Smooth muscle cell of the pulmonary artery (primary cell): Measurements from ENCODE around the gene CYLD. TPM values are rescaled to one million over a fixed set of nuclear protein-coding genes. Genes with fewer than 3 reads are reported as not detected.

Experiments
- total RNA-seq: library from RNA; depleted of rRNA; stranded (reverse); fragments of >200 nt; gene quantifications from 2 replicates; pipeline ENCODE4 v1.2.3, GENCODE V29; 2014

CYLD gene
- 44.6 and 51.3 TPM in 2 replicates for total RNA-seq

DNA sequence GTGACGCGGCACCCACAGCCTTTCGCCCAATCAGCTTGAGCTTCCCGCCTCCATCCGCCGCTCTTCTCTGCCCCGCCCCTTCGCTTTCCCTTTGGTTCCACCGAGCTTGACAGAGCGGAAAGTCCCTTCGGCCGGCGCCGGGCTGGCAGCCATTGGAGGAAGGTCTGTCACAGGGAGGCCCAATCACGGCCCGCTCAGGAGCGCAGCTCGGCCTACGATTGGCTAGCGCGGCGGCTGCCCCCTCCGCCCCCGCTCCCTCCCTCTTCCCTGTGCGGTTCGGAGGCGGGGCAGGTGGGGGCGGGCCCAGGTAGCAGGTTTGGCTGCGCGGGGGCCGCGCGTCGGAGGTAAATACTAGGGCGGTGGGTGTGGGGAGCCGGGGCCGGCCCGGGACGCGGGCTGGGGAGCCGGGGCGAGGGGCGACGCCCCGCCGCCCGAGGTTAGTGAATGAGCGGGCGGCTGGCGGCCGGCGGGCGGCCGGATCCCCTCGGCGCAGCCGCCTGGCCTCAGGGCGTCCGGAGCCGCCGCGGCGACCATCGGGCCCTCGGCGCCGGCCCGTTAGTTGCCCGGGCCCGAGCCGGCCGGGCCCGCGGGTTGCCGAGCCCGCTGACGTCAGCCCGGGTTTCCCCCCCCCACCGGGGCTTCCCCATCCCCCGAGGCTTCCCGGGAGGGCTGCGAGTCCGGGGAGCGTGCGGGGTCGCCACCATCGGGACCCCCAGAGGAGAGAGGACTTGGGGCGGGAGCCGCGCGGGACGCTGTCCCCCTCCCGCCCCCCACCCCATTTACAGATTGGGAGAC, at the start of gene CYLD:
Gene CYLD (plus strand): TSS at position 306 of the 795 bp plus-strand sequence. CDS start 7,613 bp downstream, outside the sequence.

GRCh38 chr16:50692999-50693781, 48.7 kb upstream of the CYLD start, which contains the start of gene NOD2:
Gene NOD2, plus strand, starts transcription at chr16:50693606. Its CDS starts 5,890 bp downstream, at chr16:50699496.

Other genes starting within 250 kb of the CYLD start
- 0.17 and 0.65 TPM in 2 replicates for gene NKD1, start 193.7 kb upstream of the CYLD start, total RNA-seq
- gene SNX20, start 60.8 kb upstream of the CYLD start, total RNA-seq, result not detected in 2 replicates
- gene NOD2, start 48.5 kb upstream of the CYLD start, total RNA-seq, result 0.17 and 0.26 TPM in 2 replicates